B cell (primary cell): ENCODE results near the gene KCNQ1OT1.

ENCODE experiments used
- EZH2 ChIP-seq: IDR thresholded peaks from 2 replicates; pipeline ENCODE4 v1.6.1; 2012; ENCODE audit warnings: borderline replicate concordance, low read depth, mild to moderate bottlenecking, moderate library complexity, low read length; ENCODE audit not compliant: insufficient read depth, poor library complexity, severe bottlenecking
- TF ChIP-seq, protein P1 (sequence below): fragments of 200-600 bp; IDR thresholded peaks from one replicate; pipeline ENCODE4 v1.8.0; 2022; ENCODE audit warnings: antibody characterized with exemption, mild to moderate bottlenecking

DNA sequence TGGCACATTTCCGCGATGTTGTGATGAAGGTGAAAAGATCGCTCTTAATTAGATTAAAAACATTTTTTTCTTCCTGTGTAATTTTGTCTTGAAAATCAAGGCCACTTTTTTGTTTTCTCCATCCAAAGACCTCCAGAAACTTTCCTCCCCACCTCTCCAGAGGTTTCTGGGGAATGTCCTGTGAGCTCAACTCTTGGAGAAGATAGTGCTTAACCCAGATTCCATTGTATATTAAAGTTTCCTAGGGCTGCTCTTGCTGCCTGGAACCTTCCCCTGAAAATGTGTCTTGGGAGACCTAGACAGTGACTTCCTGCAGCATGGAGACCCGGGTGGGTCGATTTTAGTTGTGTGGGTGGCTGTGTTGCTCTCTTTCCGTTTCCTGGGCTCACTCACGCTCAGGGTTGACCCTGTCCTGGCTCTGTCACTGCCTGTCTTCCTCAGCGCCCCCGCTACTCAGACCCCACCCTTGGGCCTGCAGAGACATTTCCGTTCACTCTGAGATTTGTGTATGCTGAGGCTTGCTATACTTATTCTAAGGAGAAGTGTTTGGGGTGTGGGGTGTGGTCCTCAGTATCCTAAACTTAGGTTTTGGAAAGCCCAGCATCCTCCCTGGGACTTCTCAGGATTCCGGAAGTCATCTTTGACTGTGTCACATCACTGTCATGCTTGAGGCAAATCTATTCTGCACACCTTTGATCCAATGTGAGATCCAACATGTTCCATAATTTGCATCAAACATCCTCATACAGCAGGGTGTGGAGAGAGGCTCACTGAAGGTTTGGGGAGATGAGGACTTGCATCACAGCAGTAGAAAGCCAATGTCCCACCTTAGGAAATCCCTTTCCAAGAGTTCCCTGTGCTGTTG, 47.2 kb downstream of the KCNQ1OT1 start:
- TF ChIP-seq, protein P1, sequence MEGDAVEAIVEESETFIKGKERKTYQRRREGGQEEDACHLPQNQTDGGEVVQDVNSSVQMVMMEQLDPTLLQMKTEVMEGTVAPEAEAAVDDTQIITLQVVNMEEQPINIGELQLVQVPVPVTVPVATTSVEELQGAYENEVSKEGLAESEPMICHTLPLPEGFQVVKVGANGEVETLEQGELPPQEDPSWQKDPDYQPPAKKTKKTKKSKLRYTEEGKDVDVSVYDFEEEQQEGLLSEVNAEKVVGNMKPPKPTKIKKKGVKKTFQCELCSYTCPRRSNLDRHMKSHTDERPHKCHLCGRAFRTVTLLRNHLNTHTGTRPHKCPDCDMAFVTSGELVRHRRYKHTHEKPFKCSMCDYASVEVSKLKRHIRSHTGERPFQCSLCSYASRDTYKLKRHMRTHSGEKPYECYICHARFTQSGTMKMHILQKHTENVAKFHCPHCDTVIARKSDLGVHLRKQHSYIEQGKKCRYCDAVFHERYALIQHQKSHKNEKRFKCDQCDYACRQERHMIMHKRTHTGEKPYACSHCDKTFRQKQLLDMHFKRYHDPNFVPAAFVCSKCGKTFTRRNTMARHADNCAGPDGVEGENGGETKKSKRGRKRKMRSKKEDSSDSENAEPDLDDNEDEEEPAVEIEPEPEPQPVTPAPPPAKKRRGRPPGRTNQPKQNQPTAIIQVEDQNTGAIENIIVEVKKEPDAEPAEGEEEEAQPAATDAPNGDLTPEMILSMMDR = no peak
- TF ChIP-seq EZH2 = no peak
